MM.1S (cell line): ENCODE measurements around the gene UBQLN1.
"Not testable (repeated sequence)": the region's sequence is repeated elsewhere in the genome, so short reads cannot be mapped to it uniquely, and the experiment has no call there.

ENCODE experiments used
- CTCF ChIP-seq: fragments of 300-600 bp; sonication (generic); IDR thresholded peaks from 2 replicates; pipeline ENCODE4 v1.5.1; 2016; ENCODE audit warnings: antibody characterized with exemption, low read length, mixed read lengths
- EZH2 ChIP-seq: fragments of 300-600 bp; sonication (generic); optimal IDR thresholded peaks from 2 replicates; pipeline ENCODE3; 2017; ENCODE audit warnings: low read depth, mild to moderate bottlenecking, antibody characterized with exemption, low read length, mixed read lengths
- EZH2phosphoT487 ChIP-seq: fragments of 300-600 bp; sonication (generic); IDR thresholded peaks from 2 replicates; pipeline ENCODE4 v1.6.1; 2018; ENCODE audit warnings: antibody characterized with exemption, low read length

GRCh38 chr9:83613298-83613697, 94.5 kb downstream of the UBQLN1 start:
- TF ChIP-seq CTCF, EZH2, EZH2phosphoT487: not testable (repeated sequence)
